Measurements from ENCODE around the gene CTSZ.

GRCh38 chr20:58971429-58971828 is 35.6 kb downstream of the CTSZ start:
- no peak for TF ChIP-seq BHLHE40 (IDR thresholded peaks at IDR 0.05; ENCODE audit: low read depth, low read length)
- no peak for TF ChIP-seq ZFP36 (IDR thresholded peaks at IDR 0.05; ENCODE audit: borderline replicate concordance, partially characterized antibody)
- no peak for TF ChIP-seq CTCF (IDR thresholded peaks at IDR 0.05)
- TF ChIP-seq REST (IDR thresholded peaks at IDR 0.05): no peak
- no peak for TF ChIP-seq HOXA7 (CRISPR knock-in tag; IDR thresholded peaks at IDR 0.05)
- no peak for TF ChIP-seq POLR2AphosphoS2 (conservative IDR thresholded peaks at IDR 0.05; ENCODE audit: low read length)
- no peak for TF ChIP-seq MYC (IDR thresholded peaks at IDR 0.05; ENCODE audit: borderline replicate concordance, low read length)
- no peak for TF ChIP-seq KDM5A (IDR thresholded peaks at IDR 0.05)
- TF ChIP-seq JUNB (IDR thresholded peaks at IDR 0.05): no peak
- no peak for TF ChIP-seq ELK1 (IDR thresholded peaks at IDR 0.05; ENCODE audit: low read depth, low read length)
- TF ChIP-seq POLR2A (IDR thresholded peaks at IDR 0.05; ENCODE audit: low read length): no peak
- TF ChIP-seq CEBPB (IDR thresholded peaks at IDR 0.05): no peak
